A673 (cell line): ENCODE data around the gene HLA-F. TPM values are rescaled to one million over a fixed set of nuclear protein-coding genes. Genes with fewer than 3 reads are reported as not detected.

Experiments used
- BruUV-seq: library from RNA; stranded (reverse); fragments of 400-500 nt; replicated peaks from 2 replicates; lab custom pipeline; 2021; lab: Mats Ljungman, UMichigan
- CTCF ChIA-PET: fragments of 300-600 bp; sonication (Branson Sonifier 250); formaldehyde crosslinking; loops from one replicate; lab custom pipeline; 2022; ENCODE audit warnings: antibody characterized with exemption; lab: Charles Lee
- POLR2A ChIA-PET: fragments of 300-600 bp; sonication (Branson Sonifier 250); formaldehyde crosslinking; loops from one replicate; lab custom pipeline; 2022; ENCODE audit warnings: antibody characterized with exemption; ENCODE audit not compliant: low non-redundant PET; lab: Charles Lee
- DNase-seq: peaks from one replicate; pipeline ENCODE4 v3.0.0-alpha.2; 2015; ENCODE audit warnings: low spot score
- H3K27ac ChIP-seq: fragments of 200-600 bp; sonication (generic); 2 replicates; pipeline ENCODE4 v1.5.1; 2016; ENCODE audit warnings: mixed run types, low read depth, mild to moderate bottlenecking, mixed read lengths, antibody characterized with exemption, low read length; ENCODE audit not compliant: poor library complexity, severe bottlenecking
- H3K27me3 ChIP-seq: fragments of 200-600 bp; sonication (generic); replicated peaks from 2 replicates; pipeline ENCODE4 v1.6.1; 2017; ENCODE audit warnings: mixed run types, low read depth, mild to moderate bottlenecking, mixed read lengths, antibody characterized with exemption, low read length; ENCODE audit not compliant: insufficient read depth, poor library complexity
- H3K36me3 ChIP-seq: fragments of 200-600 bp; sonication (generic); 2 replicates; pipeline ENCODE4 v1.6.1; 2016; ENCODE audit warnings: mixed run types, mild to moderate bottlenecking, mixed read lengths, antibody characterized with exemption, low read length; ENCODE audit not compliant: insufficient read depth, poor library complexity, severe bottlenecking
- H3K4me1 ChIP-seq: fragments of 200-600 bp; sonication (generic); 2 replicates; pipeline ENCODE4 v1.6.1; 2017; ENCODE audit warnings: mixed run types, mild to moderate bottlenecking, mixed read lengths, antibody characterized with exemption, low read length; ENCODE audit not compliant: insufficient read depth, poor library complexity, severe bottlenecking
- H3K4me3 ChIP-seq: fragments of 200-600 bp; sonication (generic); 2 replicates; pipeline ENCODE4 v1.5.1; 2016; ENCODE audit warnings: low read depth, mixed run types, mild to moderate bottlenecking, mixed read lengths, low read length; ENCODE audit not compliant: poor library complexity, severe bottlenecking
- H3K9me3 ChIP-seq: fragments of 200-600 bp; sonication (generic); 2 replicates; pipeline ENCODE4 v1.6.1; 2016; ENCODE audit warnings: mixed run types, low read depth, mild to moderate bottlenecking, mixed read lengths, antibody characterized with exemption, low read length; ENCODE audit not compliant: poor library complexity, severe bottlenecking
- CTCF ChIP-seq: fragments of 300-800, 200-600 bp; sonication (generic); conservative IDR thresholded peaks from 2 replicates; pipeline ENCODE4 v1.5.1; 2017; ENCODE audit warnings: low read depth, mild to moderate bottlenecking, antibody characterized with exemption, low read length, moderate library complexity, mixed read lengths
- EZH2 ChIP-seq: fragments of 200-600 bp; sonication (generic); IDR thresholded peaks from 2 replicates; pipeline ENCODE4 v1.6.1; 2017; ENCODE audit warnings: borderline replicate concordance, low read depth, mild to moderate bottlenecking, mixed read lengths, antibody characterized with exemption, low read length; ENCODE audit not compliant: poor library complexity, severe bottlenecking
- intact Hi-C: fragments of 100-400 bp; cut with micrococcal nuclease; formaldehyde crosslinking; loops from one replicate; pipeline ENCODE4 v1.10.0; 2022; ENCODE audit not compliant: unreplicated experiment
- total RNA-seq: library from RNA; stranded (reverse); gene quantifications from 2 replicates; pipeline ENCODE4 v1.2.3, GENCODE V29; 2021

Gene HLA-F
- total RNA-seq, 1 experiment from 2014 or later = not detected

GRCh38 chr6:29723666-29724588 lies 693 bp downstream of the HLA-F start:
- Histone ChIP-seq H3K36me3 (no peaks in the 10 kb centered on the region), H3K27me3 (peaks cover 17% of the 10 kb centered on the region), H3K27ac (no peak overlapping the region), H3K9me3 (no peaks in the 10 kb centered on the region), H3K4me3 (peak overlapping the region; percentile 58), H3K4me1 (peaks cover 5% of the 10 kb centered on the region)
- no peak for DNase-seq
- intact Hi-C loops = no loop called here
- no peak for TF ChIP-seq EZH2
- TF ChIP-seq CTCF = no peak
- ChIA-PET POLR2A (interaction anchor here (0.6 kb wide), 1 partner anchor 97 kb away, joined by 3 read pairs; no protein-coding TSS in a partner anchor), CTCF (no interaction called here)
- no TSS peak for BruUV-seq

GRCh38 chr6:29724937-29725869 lies 2.0 kb downstream of the HLA-F start:
- POLR2A ChIA-PET = no interaction called here
- CTCF ChIA-PET = no interaction called here
- peaks cover 28% of the 10 kb centered on the region for H3K27me3 ChIP-seq
- TF ChIP-seq EZH2 (no peak), CTCF (no peak)
- peaks cover 5% of the 10 kb centered on the region for H3K4me1 ChIP-seq
- intact Hi-C loops = no loop called here
- H3K36me3 ChIP-seq = no peaks in the 10 kb centered on the region
- no peak for DNase-seq
- no peak overlapping the region for H3K4me3 ChIP-seq
- H3K27ac ChIP-seq = no peak overlapping the region
- H3K9me3 ChIP-seq = no peaks in the 10 kb centered on the region
- no TSS peak for BruUV-seq

GRCh38 chr6:29726001-29726400 lies 2.8 kb downstream of the HLA-F start:
- CTCF ChIA-PET = no interaction called here
- BruUV-seq = no TSS peak

More at GRCh38 chr6:29726001-29726400, 2.8 kb downstream of the HLA-F start:
- Histone ChIP-seq H3K4me1 (peaks cover 5% of the 10 kb centered on the region), H3K36me3 (no peaks in the 10 kb centered on the region), H3K27me3 (peaks cover 21% of the 10 kb centered on the region), H3K9me3 (no peaks in the 10 kb centered on the region), H3K4me3 (no peak overlapping the region), H3K27ac (no peak overlapping the region)
- intact Hi-C loops = no loop called here
- no peak for TF ChIP-seq EZH2
- no peak for TF ChIP-seq CTCF
- DNase-seq = no peak
- POLR2A ChIA-PET = no interaction called here
